Measurements from ENCODE around the gene MEPCE.

Gene MEPCE

DNA sequence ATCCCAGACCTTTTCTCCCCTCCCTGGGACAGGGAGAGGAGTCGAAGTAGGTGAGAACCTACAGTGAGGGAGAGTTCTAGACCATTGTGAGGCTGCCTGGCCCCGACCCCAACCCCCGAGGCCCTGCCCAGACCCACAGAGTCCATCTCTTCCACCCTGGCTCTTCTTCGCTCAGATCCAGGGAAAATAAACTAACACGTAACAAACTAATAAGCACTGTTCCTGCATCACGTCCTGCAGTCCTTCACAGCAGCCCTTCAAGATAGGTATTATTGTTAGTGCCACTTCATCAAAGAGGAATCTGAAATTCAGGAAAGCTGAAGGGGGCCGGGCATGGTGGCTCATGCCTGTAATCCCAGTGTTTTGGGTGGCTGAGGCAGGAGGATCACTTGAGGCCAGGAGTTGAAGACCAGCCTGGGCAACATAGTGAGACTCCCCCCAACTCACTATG lies 34.6 kb downstream of the MEPCE start, which contains the start of gene SPACDR:
TSS of gene SPACDR (minus strand) at position 51 of the 451 bp plus-strand sequence. CDS start 235 bp downstream, outside the sequence.
- Histone ChIP-seq H3K27ac (ENCODE audit: insufficient read depth, low read length, poor library complexity, severe bottlenecking) (no peak within 1 kb of the TSS), H3K36me3 (ENCODE audit: control insufficient read depth, insufficient read depth, low read length) (peaks cover 43% of the 10 kb centered on the region)
- DNase-seq, result no peak

DNA sequence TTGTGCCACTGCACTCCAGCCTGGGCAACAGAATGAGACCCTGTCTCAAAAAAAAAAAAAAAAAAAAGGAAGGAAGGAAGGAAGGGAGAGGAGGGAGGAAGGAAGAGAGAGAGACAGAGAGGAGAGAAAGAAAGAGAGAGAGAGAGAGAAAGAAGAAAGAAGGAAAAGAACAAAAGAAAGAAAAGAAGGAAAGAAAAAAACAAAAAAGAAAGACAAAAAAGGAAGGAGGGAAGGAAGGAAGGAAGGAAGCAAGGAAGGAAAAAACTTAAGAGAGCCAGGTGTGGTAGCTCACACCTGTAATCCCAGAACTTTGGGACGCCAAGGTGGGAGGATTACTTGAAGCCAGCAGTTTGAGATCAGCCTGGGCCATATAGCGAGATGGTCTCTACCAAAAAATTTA lies 35.2 kb downstream of the MEPCE start:
- Histone ChIP-seq H3K9me3 (ENCODE audit: control insufficient read depth, low read length) (no peaks in the 10 kb centered on the region), H3K4me1 (ENCODE audit: control insufficient read depth, insufficient read depth, low read length, poor library complexity, severe bottlenecking) (peaks cover 6% of the 10 kb centered on the region), H3K36me3 (ENCODE audit: control insufficient read depth, insufficient read depth, low read length) (peaks cover 47% of the 10 kb centered on the region), H3K27me3 (replicated peaks; ENCODE audit: control insufficient read depth, insufficient read depth, low read length, poor library complexity, severe bottlenecking) (no peaks in the 10 kb centered on the region), H3K4me3 (ENCODE audit: insufficient read depth, low read depth, low read length, poor library complexity, severe bottlenecking) (no peak overlapping the region), H3K27ac (ENCODE audit: insufficient read depth, low read length, poor library complexity, severe bottlenecking) (no peak overlapping the region)
- DNase-seq, result no peak

More for the DNA sequence above, 34.6 kb downstream of the MEPCE start, which contains the start of gene SPACDR:
- H3K27me3 ChIP-seq (replicated peaks; ENCODE audit: control insufficient read depth, insufficient read depth, low read length, poor library complexity, severe bottlenecking), result no peaks in the 10 kb centered on the region
- peaks cover under 1% of the 10 kb centered on the region for H3K4me1 ChIP-seq (ENCODE audit: control insufficient read depth, insufficient read depth, low read length, poor library complexity, severe bottlenecking)
- H3K9me3 ChIP-seq (ENCODE audit: control insufficient read depth, low read length), result no peaks in the 10 kb centered on the region
- no peak within 1 kb of the TSS for H3K4me3 ChIP-seq (ENCODE audit: insufficient read depth, low read depth, low read length, poor library complexity, severe bottlenecking)

DNA sequence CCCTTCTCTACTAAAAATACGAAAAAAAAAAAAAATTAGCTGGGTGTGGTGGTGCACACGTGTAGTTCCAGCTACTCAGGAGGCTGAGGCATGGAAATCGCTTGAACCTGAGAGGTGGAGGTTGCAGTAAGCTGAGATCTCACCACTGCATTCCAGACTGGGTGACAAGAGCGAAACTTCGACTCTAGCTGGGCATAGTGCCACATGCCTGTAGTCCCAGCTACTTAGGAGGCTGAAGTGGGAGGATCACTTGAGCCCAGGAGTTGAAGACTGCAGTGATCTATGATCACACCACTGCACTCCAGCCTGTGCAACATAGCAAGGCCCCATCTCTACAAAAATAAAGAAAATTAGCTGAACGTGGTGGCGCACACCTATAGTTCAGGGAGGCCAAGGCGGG lies 35.7 kb downstream of the MEPCE start:
- H3K27ac ChIP-seq (ENCODE audit: insufficient read depth, low read length, poor library complexity, severe bottlenecking), result no peak overlapping the region
- H3K4me3 ChIP-seq (ENCODE audit: insufficient read depth, low read depth, low read length, poor library complexity, severe bottlenecking), result no peak overlapping the region
- H3K36me3 ChIP-seq (ENCODE audit: control insufficient read depth, insufficient read depth, low read length), result peaks cover 51% of the 10 kb centered on the region
- DNase-seq, result no peak
- H3K9me3 ChIP-seq (ENCODE audit: control insufficient read depth, low read length), result no peaks in the 10 kb centered on the region
- H3K4me1 ChIP-seq (ENCODE audit: control insufficient read depth, insufficient read depth, low read length, poor library complexity, severe bottlenecking), result peaks cover 6% of the 10 kb centered on the region
- H3K27me3 ChIP-seq (replicated peaks; ENCODE audit: control insufficient read depth, insufficient read depth, low read length, poor library complexity, severe bottlenecking), result no peaks in the 10 kb centered on the region

DNA sequence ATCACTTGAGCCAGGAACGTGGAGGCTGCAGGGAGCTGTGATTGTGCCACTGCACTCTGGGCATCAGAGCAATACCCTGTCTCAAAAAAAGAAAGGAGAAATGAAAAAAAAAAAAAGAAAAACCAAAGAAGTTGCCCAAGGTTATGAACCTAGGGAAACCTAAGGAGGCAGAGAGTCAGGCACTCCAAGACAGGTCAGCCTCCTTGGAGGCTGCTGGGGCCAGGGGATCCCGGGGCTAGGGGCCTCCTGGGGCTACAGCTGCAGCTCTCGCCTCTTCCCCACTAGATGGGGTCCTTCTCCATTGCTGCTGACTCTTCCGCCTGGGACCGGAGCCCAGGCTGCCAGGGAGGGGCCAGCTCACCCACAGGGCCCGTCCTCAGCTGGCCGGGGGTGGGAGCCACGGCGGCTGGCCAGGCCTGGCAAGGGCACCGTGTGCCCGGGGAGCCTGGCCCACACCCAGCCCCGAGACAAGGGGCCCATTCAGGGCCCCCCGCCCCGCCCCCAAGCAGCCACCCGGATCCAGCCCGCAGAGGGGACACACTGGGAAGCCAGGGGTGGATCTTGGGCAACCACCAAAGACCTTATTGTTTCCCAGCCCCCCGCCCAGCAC lies 36.2 kb downstream of the MEPCE start:
- Histone ChIP-seq H3K4me3 (ENCODE audit: insufficient read depth, low read depth, low read length, poor library complexity, severe bottlenecking) (no peak overlapping the region), H3K9me3 (ENCODE audit: control insufficient read depth, low read length) (no peaks in the 10 kb centered on the region), H3K27ac (ENCODE audit: insufficient read depth, low read length, poor library complexity, severe bottlenecking) (no peak overlapping the region), H3K27me3 (replicated peaks; ENCODE audit: control insufficient read depth, insufficient read depth, low read length, poor library complexity, severe bottlenecking) (no peaks in the 10 kb centered on the region), H3K36me3 (ENCODE audit: control insufficient read depth, insufficient read depth, low read length) (peaks cover 56% of the 10 kb centered on the region), H3K4me1 (ENCODE audit: control insufficient read depth, insufficient read depth, low read length, poor library complexity, severe bottlenecking) (peaks cover 6% of the 10 kb centered on the region)
- no peak for DNase-seq

DNA sequence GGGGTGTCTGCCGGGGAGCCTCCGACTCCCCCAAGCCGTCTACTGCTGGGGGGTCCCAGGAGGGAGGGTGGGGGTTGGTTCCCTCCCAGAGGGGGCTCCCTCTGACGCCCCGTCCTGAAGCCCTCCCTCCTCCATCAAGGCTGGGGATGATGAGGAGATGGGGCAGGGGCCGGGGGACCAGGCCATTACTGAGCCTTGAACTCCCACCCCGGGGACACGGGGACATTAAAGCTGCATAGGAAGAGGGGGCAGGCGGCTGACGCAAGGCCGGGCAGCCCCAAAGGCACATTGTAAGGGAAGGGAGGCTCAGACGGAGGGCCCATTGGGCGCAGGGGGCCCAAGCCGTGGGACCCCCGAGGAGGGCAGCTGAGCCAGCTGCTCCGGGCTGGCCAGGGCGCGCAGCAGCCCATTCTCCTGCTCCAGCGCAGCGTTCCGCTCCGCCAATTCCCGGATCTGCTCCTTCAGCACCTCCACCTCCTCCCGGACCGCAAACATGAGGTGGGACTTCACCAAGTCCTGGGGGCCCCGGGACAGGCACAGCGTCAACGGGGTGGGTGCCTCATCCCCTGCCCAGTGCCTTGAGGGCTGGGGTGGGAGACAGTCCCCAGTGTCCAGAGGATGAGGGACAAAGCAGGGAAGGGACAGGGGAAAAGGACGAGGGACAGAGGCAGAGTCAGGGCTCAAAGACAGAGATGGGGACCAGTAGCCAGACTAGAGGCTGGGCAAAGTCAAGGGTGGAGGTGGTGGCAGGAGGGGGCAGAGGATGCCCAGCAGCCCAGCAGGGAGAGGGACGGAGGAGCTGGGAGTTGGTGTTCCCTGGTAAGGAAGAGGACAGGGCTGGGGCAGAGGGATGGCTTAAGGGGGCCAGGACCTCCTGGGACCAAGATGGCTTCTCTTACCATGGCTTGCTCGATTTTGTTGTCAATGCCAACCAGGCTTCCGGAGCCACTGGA lies 37.3 kb downstream of the MEPCE start:
- no peak overlapping the region for H3K4me3 ChIP-seq (ENCODE audit: insufficient read depth, low read depth, low read length, poor library complexity, severe bottlenecking)
- H3K9me3 ChIP-seq (ENCODE audit: control insufficient read depth, low read length), result no peaks in the 10 kb centered on the region
- H3K36me3 ChIP-seq (ENCODE audit: control insufficient read depth, insufficient read depth, low read length), result peaks cover 57% of the 10 kb centered on the region
- H3K4me1 ChIP-seq (ENCODE audit: control insufficient read depth, insufficient read depth, low read length, poor library complexity, severe bottlenecking), result peaks cover 6% of the 10 kb centered on the region
- no peaks in the 10 kb centered on the region for H3K27me3 ChIP-seq (replicated peaks; ENCODE audit: control insufficient read depth, insufficient read depth, low read length, poor library complexity, severe bottlenecking)
- no peak for DNase-seq
- no peak overlapping the region for H3K27ac ChIP-seq (ENCODE audit: insufficient read depth, low read length, poor library complexity, severe bottlenecking)

DNA sequence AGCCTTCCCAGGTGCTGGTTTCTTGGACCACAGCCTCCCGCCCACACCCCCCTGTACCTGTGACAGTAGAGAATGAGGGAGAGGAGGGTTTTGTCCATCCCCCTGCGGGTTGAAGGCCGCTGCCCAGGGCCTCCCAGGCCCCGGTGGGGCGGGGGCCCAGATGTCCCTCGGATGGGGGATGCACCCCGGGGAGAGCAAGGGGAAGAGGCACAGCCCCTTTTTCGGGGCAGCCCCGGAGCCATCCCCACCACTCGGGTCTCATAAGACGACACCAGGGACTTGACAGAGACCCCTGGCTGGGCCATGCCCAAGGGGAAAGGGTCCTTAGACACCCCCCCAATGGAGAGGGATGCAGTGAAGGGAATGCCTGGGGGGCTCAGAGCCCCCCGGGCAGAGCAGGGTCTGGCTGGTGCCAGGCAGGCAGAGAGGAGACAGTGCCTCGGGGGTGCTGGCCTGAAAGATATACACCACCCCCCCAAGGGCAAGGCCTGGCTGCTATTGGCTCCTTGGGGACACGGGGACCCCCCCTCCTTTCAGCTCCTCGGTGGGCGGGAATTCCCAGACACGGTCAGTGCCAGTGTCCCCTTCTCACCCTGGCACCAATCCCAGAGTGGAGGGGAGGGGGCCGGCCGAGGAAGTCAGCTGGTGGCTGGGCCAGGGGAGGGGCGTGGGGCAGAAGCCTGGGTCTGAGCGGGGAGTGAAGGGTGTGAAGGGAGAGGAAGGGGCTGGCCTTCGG lies 38.2 kb downstream of the MEPCE start:
- no peak overlapping the region for H3K27ac ChIP-seq (ENCODE audit: insufficient read depth, low read length, poor library complexity, severe bottlenecking)
- no peak for DNase-seq
- no peaks in the 10 kb centered on the region for H3K27me3 ChIP-seq (replicated peaks; ENCODE audit: control insufficient read depth, insufficient read depth, low read length, poor library complexity, severe bottlenecking)
- no peaks in the 10 kb centered on the region for H3K9me3 ChIP-seq (ENCODE audit: control insufficient read depth, low read length)
- no peak overlapping the region for H3K4me3 ChIP-seq (ENCODE audit: insufficient read depth, low read depth, low read length, poor library complexity, severe bottlenecking)
- H3K36me3 ChIP-seq (ENCODE audit: control insufficient read depth, insufficient read depth, low read length), result peaks cover 59% of the 10 kb centered on the region
- H3K4me1 ChIP-seq (ENCODE audit: control insufficient read depth, insufficient read depth, low read length, poor library complexity, severe bottlenecking), result peaks cover 7% of the 10 kb centered on the region

DNA sequence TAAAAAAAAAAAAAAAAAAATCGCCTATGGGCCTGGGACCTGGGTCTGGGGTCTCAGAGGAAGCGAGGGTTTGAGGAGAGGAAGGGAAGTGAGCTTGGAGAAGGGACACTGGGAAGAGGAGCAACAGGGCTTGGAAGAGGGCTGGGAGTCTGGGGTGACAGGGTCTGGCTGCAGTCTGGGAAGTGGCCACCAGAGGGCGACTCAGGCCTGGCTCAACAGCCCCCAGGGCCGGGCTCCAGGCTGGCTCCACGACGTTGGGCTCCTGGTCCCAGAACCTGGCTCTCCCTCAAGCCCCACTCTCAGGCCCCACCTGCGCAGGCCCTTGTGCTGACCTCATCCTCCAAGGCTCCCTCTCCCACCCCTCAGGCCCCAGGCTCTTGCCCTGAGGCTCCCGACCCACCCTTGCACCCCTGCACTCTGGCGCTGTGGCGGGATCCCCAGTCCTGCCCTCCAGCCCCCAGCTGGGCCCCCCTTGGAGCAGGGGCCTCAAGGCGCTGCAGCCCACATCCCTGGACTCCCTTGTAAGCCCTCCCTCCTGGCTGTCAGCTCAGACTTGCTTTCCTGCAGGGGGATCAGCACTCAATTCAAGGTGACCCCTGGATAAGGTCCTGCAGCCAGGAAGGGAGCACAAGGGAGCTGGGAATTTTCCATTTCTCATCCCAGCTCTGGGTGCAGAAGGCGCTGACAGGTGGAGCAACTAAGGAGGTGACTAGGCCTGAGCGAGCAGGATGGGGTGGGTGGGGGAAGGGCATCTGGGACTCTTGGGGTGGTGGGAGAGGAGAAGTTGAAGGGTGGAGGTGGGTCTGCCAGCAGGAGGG lies 39.8 kb downstream of the MEPCE start:
- H3K27ac ChIP-seq (ENCODE audit: insufficient read depth, low read length, poor library complexity, severe bottlenecking), result no peak overlapping the region
- no peak overlapping the region for H3K4me3 ChIP-seq (ENCODE audit: insufficient read depth, low read depth, low read length, poor library complexity, severe bottlenecking)
- peaks cover 20% of the 10 kb centered on the region for H3K4me1 ChIP-seq (ENCODE audit: control insufficient read depth, insufficient read depth, low read length, poor library complexity, severe bottlenecking)
- H3K36me3 ChIP-seq (ENCODE audit: control insufficient read depth, insufficient read depth, low read length), result peaks cover 63% of the 10 kb centered on the region
- H3K27me3 ChIP-seq (replicated peaks; ENCODE audit: control insufficient read depth, insufficient read depth, low read length, poor library complexity, severe bottlenecking), result no peaks in the 10 kb centered on the region
- DNase-seq, result peak; percentile 63 to 77 (median 70)
- H3K9me3 ChIP-seq (ENCODE audit: control insufficient read depth, low read length), result no peaks in the 10 kb centered on the region

DNA sequence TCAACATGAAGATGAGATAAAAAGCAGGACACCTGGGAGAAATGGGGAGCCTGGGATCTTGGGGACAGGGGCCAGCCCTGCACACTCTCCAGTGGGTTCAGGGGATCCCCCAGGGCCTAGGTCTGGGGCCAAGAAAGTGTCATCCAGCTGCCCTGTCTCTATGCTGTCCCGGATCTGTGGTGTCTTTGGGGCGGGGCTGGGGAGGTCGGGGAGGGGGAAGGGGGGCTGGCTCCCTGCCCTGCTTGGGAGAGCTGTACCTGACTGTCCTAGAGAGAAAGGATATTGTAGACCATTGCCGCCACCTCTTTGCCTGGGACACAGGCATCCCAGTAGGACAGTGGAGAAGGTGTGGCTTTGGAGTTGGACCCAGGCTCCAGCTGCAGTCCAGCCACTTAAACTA lies 41.4 kb downstream of the MEPCE start:
- Histone ChIP-seq H3K4me3 (ENCODE audit: insufficient read depth, low read depth, low read length, poor library complexity, severe bottlenecking) (no peak overlapping the region), H3K4me1 (ENCODE audit: control insufficient read depth, insufficient read depth, low read length, poor library complexity, severe bottlenecking) (peaks cover 31% of the 10 kb centered on the region), H3K27me3 (replicated peaks; ENCODE audit: control insufficient read depth, insufficient read depth, low read length, poor library complexity, severe bottlenecking) (no peaks in the 10 kb centered on the region), H3K9me3 (ENCODE audit: control insufficient read depth, low read length) (no peaks in the 10 kb centered on the region), H3K27ac (ENCODE audit: insufficient read depth, low read length, poor library complexity, severe bottlenecking) (no peak overlapping the region), H3K36me3 (ENCODE audit: control insufficient read depth, insufficient read depth, low read length) (peaks cover 55% of the 10 kb centered on the region)
- no peak for DNase-seq

DNA sequence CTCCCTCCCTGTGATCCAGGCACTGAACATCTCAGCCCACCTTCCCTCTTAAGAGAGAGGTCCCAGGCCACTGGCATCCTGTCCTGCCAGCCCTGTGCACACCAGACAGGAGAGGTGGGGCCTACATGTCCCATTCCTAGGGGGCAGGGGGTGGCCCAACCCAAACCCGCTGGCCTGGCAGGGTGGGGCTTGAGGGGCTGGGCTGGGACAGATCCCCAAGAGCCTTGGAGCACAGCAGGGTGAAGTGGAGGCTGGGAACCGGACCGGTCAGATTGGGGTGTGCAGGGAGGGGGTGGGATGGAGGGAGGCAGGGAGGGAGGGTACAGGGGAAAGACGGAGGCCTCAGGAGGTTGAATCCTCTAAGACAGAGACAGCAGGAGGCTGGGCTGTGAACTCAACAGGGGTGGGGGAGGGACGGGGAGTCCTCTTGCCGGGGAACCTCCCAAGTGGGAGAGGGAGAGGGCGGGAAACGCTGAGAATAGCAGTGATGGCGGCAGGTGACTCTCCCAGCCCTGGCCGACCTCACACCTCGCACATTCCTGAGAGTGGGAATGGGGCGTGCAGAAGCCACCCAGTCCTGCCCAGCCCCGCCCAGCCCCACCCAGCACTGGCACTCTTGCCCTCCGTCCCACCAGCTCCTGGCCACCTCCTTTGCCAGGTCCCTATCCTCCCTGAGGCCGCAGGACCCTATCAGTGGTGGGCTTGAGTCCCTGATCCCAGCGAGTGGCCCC lies 42.7 kb downstream of the MEPCE start:
- H3K4me1 ChIP-seq (ENCODE audit: control insufficient read depth, insufficient read depth, low read length, poor library complexity, severe bottlenecking), result peaks cover 44% of the 10 kb centered on the region
- H3K27ac ChIP-seq (ENCODE audit: insufficient read depth, low read length, poor library complexity, severe bottlenecking), result peak overlapping the region; percentile 58

More for the DNA sequence above, 42.7 kb downstream of the MEPCE start:
- Histone ChIP-seq H3K36me3 (ENCODE audit: control insufficient read depth, insufficient read depth, low read length) (peaks cover 46% of the 10 kb centered on the region), H3K4me3 (ENCODE audit: insufficient read depth, low read depth, low read length, poor library complexity, severe bottlenecking) (no peak overlapping the region), H3K27me3 (replicated peaks; ENCODE audit: control insufficient read depth, insufficient read depth, low read length, poor library complexity, severe bottlenecking) (no peaks in the 10 kb centered on the region), H3K9me3 (ENCODE audit: control insufficient read depth, low read length) (no peaks in the 10 kb centered on the region)
- no peak for DNase-seq

Data from effector memory CD4-positive, alpha-beta T cell (primary cell).